HEK293 (cell line): ENCODE measurements around the gene GNA12.

Experiments used
- CTCF ChIA-PET: fragments of 350-600 bp; formaldehyde crosslinking; extraction: SDS; loops from one replicate; lab custom pipeline; 2021; ENCODE audit warnings: antibody characterized with exemption; lab: Yijun Ruan, JAX
- POLR2A ChIA-PET: fragments of 300-600 bp; formaldehyde crosslinking; extraction: SDS; loops from one replicate; lab custom pipeline; 2020; ENCODE audit warnings: antibody characterized with exemption, inconsistent platforms; lab: Yijun Ruan, JAX
- H3K27ac ChIP-seq: fragments of 200-500 bp; sonication (Bioruptor generic); 2 replicates; pipeline ENCODE4 v1.5.1; 2014; ENCODE audit warnings: low read depth, low read length, control low read depth, inconsistent platforms; ENCODE audit errors: extremely low read depth
- H3K36me3 ChIP-seq, 2 experiments: fragments of 200-500 bp in 1 of 2; sonication (Bioruptor generic) in 1 of 2; 1 replicate in 1 of 2; 2 replicates in 1 of 2; pipeline ENCODE4 v1.5.1; 2014 to 2017; ENCODE audit warnings: inconsistent platforms in 2 of 2, low read length in 2 of 2; ENCODE audit not compliant: control insufficient read depth in 2 of 2, insufficient read depth in 1 of 2
- H3K4me1 ChIP-seq: fragments of 200-500 bp; sonication (Bioruptor generic); 2 replicates; pipeline ENCODE4 v1.5.1; 2014; ENCODE audit warnings: mild to moderate bottlenecking, low read length, inconsistent platforms; ENCODE audit not compliant: control insufficient read depth, insufficient read depth
- H3K4me3 ChIP-seq: 2 replicates; pipeline ENCODE4 v1.5.1; 2011; ENCODE audit warnings: low read depth, mild to moderate bottlenecking, control low read depth, low read length, moderate library complexity
- H3K9me3 ChIP-seq: fragments of 200-500 bp; sonication (Bioruptor generic); 2 replicates; pipeline ENCODE4 v1.5.1; 2014; ENCODE audit warnings: low read depth, low read length, inconsistent platforms; ENCODE audit not compliant: control insufficient read depth, insufficient read depth
- KLF7 ChIP-seq: fragments of 450-650 bp; formaldehyde crosslinking; IDR thresholded peaks from 2 replicates; pipeline ENCODE4 v1.5.1; 2016; ENCODE audit warnings: missing biosample characterization, missing genetic modification characterization, borderline replicate concordance
- KLF8 ChIP-seq: fragments of 450-650 bp; formaldehyde crosslinking; IDR thresholded peaks from 2 replicates; pipeline ENCODE4 v1.5.1; 2016; ENCODE audit warnings: missing biosample characterization, missing genetic modification characterization
- MYNN ChIP-seq: fragments of 450-650 bp; formaldehyde crosslinking; IDR thresholded peaks from 2 replicates; pipeline ENCODE4 v1.5.1; 2016; ENCODE audit warnings: missing biosample characterization, missing genetic modification characterization, borderline replicate concordance
- PRDM1 ChIP-seq: fragments of 450-650 bp; formaldehyde crosslinking; IDR thresholded peaks from 2 replicates; pipeline ENCODE4; 2016; ENCODE audit warnings: missing biosample characterization, missing genetic modification characterization
- RBAK ChIP-seq: fragments of 450-650 bp; formaldehyde crosslinking; IDR thresholded peaks from 2 replicates; pipeline ENCODE4 v1.5.1; 2016; ENCODE audit warnings: missing biosample characterization, missing genetic modification characterization
- TCF7L2 ChIP-seq: IDR thresholded peaks from 2 replicates; pipeline ENCODE4 v1.6.1; 2011; ENCODE audit warnings: low read depth, mild to moderate bottlenecking, inconsistent platforms, low read length, moderate library complexity, borderline replicate concordance
- YY1 ChIP-seq: fragments of 450-650 bp; formaldehyde crosslinking; IDR thresholded peaks from 2 replicates; pipeline ENCODE4 v1.5.1; 2018; ENCODE audit warnings: missing biosample characterization, missing genetic modification characterization
- ZBTB1 ChIP-seq: fragments of 450-650 bp; formaldehyde crosslinking; IDR thresholded peaks from 2 replicates; pipeline ENCODE4 v1.5.1; 2016; ENCODE audit warnings: missing biosample characterization, missing genetic modification characterization
- ZFP37 ChIP-seq: fragments of 450-650 bp; formaldehyde crosslinking; IDR thresholded peaks from 2 replicates; pipeline ENCODE4 v1.5.1; 2016; ENCODE audit warnings: missing biosample characterization, missing genetic modification characterization
- ZFP69B ChIP-seq: fragments of 450-650 bp; formaldehyde crosslinking; IDR thresholded peaks from 2 replicates; pipeline ENCODE4 v1.5.1; 2016; ENCODE audit warnings: missing biosample characterization, missing genetic modification characterization
- ZNF138 ChIP-seq: fragments of 450-650 bp; formaldehyde crosslinking; IDR thresholded peaks from 2 replicates; pipeline ENCODE4 v1.5.1; 2016; ENCODE audit warnings: missing biosample characterization, missing genetic modification characterization, borderline replicate concordance
- ZNF169 ChIP-seq: fragments of 450-650 bp; formaldehyde crosslinking; IDR thresholded peaks from 2 replicates; pipeline ENCODE4 v1.5.1; 2016; ENCODE audit warnings: missing biosample characterization, missing genetic modification characterization
- ZNF23 ChIP-seq: fragments of 450-650 bp; formaldehyde crosslinking; IDR thresholded peaks from 2 replicates; pipeline ENCODE4 v1.5.1; 2016; ENCODE audit warnings: missing biosample characterization, missing genetic modification characterization, borderline replicate concordance
- ZNF274 ChIP-seq, 2 experiments: fragments of 200-500 bp in 1 of 2; fragments of 450-650 bp in 1 of 2; sonication (Bioruptor generic) in 1 of 2; formaldehyde crosslinking in 1 of 2; IDR thresholded peaks; 2 replicates each; pipeline versions ENCODE4 v1.5.1 to v1.6.1; 2014 to 2016; ENCODE audit warnings: borderline replicate concordance in 1 of 2, inconsistent platforms in 1 of 2, low read length in 1 of 2, missing biosample characterization in 1 of 2, missing genetic modification characterization in 1 of 2
- ZNF341 ChIP-seq: fragments of 450-650 bp; formaldehyde crosslinking; IDR thresholded peaks from 2 replicates; pipeline ENCODE4; 2016; ENCODE audit warnings: low read depth, missing biosample characterization, missing genetic modification characterization
- ZNF48 ChIP-seq: fragments of 450-650 bp; formaldehyde crosslinking; IDR thresholded peaks from 2 replicates; pipeline ENCODE4 v1.5.1; 2016; ENCODE audit warnings: missing biosample characterization, missing genetic modification characterization
- ZNF530 ChIP-seq: fragments of 450-650 bp; formaldehyde crosslinking; IDR thresholded peaks from 2 replicates; pipeline ENCODE4 v1.5.1; 2016; ENCODE audit warnings: low read depth, missing biosample characterization, missing genetic modification characterization
- ZNF561 ChIP-seq: fragments of 450-650 bp; IDR thresholded peaks from 2 replicates; pipeline ENCODE4 v1.5.1; 2018; ENCODE audit warnings: missing biosample characterization, missing genetic modification characterization, borderline replicate concordance
- ZNF621 ChIP-seq: fragments of 450-650 bp; formaldehyde crosslinking; IDR thresholded peaks from 2 replicates; pipeline ENCODE4 v1.5.1; 2017; ENCODE audit warnings: missing biosample characterization, missing genetic modification characterization
- ZNF701 ChIP-seq: fragments of 450-650 bp; formaldehyde crosslinking; IDR thresholded peaks from 2 replicates; pipeline ENCODE4 v1.5.1; 2016; ENCODE audit warnings: missing biosample characterization, missing genetic modification characterization
- ZNF707 ChIP-seq: fragments of 450-650 bp; formaldehyde crosslinking; IDR thresholded peaks from 2 replicates; pipeline ENCODE4 v1.5.1; 2016; ENCODE audit warnings: missing biosample characterization, missing genetic modification characterization
- ZNF776 ChIP-seq: fragments of 450-650 bp; formaldehyde crosslinking; IDR thresholded peaks from 2 replicates; pipeline ENCODE4 v1.5.0; 2017; ENCODE audit warnings: missing biosample characterization, missing genetic modification characterization, borderline replicate concordance
- ZNF830 ChIP-seq: fragments of 450-650 bp; IDR thresholded peaks from 2 replicates; pipeline ENCODE4 v1.5.0; 2018; ENCODE audit warnings: missing biosample characterization, missing genetic modification characterization, low read depth, mild to moderate bottlenecking, moderate library complexity
- TF ChIP-seq, protein P1 (sequence below): fragments of 450-650 bp; formaldehyde crosslinking; IDR thresholded peaks from 2 replicates; pipeline ENCODE4; 2016; ENCODE audit warnings: missing biosample characterization, missing genetic modification characterization
- TF ChIP-seq, protein P2 (sequence below): fragments of 450-650 bp; formaldehyde crosslinking; IDR thresholded peaks from 2 replicates; pipeline ENCODE4 v1.5.1; 2016; ENCODE audit warnings: missing biosample characterization, missing genetic modification characterization
- TF ChIP-seq, protein P3 (sequence below): fragments of 450-650 bp; IDR thresholded peaks from 2 replicates; pipeline ENCODE4 v1.5.1; 2018; ENCODE audit warnings: missing biosample characterization, mild to moderate bottlenecking, missing genetic modification characterization
- TF ChIP-seq, protein P4 (sequence below): fragments of 450-650 bp; formaldehyde crosslinking; IDR thresholded peaks from 2 replicates; pipeline ENCODE4 v1.5.1; 2017; ENCODE audit warnings: missing biosample characterization, missing genetic modification characterization
- TF ChIP-seq, protein P5 (sequence below): fragments of 450-650 bp; formaldehyde crosslinking; IDR thresholded peaks from 2 replicates; pipeline ENCODE4 v1.5.1; 2016; ENCODE audit warnings: missing biosample characterization, missing genetic modification characterization

Gene GNA12

DNA sequence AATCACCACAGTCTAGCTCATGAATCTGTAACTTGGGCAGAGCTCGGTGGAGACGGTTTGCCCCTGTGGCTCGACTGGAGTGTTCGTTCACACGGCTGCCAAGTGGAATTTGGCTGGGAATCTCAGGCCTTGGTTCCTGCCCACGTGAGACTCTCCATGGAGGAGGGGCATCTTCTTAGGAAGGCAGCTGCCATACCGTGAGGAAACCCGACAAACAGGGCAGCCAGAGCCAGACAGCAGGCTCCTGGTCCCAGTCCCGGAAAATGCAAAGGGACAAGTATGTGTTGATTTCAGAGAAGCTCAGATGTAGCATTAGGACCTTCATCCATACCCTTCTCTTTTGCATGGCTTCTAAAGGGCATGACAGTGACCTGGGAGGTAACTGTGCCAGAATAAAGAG is 129.5 kb downstream of the GNA12 start:
- CTCF ChIA-PET, result interaction anchor here (0.6 to 0.9 kb wide), 2 partner anchors 18 to 44 kb away, joined by 3 to 5 read pairs; no protein-coding TSS in a partner anchor
- POLR2A ChIA-PET, result no interaction called here
- H3K4me3 ChIP-seq, result no peak overlapping the region
- TF ChIP-seq ZFP69B (tag by site-specific recombination) (no peak), ZBTB1 (tag by site-specific recombination) (no peak), ZNF776 (no peak), ZNF530 (tag by site-specific recombination) (no peak), ZNF138 (no peak), PRDM1 (tag by site-specific recombination) (no peak), ZFP37 (tag by site-specific recombination) (no peak), MYNN (no peak), ZNF341 (no peak), ZNF830 (no peak), ZNF169 (tag by site-specific recombination) (no peak), ZNF707 (tag by site-specific recombination) (no peak), YY1 (tag by site-specific recombination) (no peak)
- TF ChIP-seq, protein P1, sequence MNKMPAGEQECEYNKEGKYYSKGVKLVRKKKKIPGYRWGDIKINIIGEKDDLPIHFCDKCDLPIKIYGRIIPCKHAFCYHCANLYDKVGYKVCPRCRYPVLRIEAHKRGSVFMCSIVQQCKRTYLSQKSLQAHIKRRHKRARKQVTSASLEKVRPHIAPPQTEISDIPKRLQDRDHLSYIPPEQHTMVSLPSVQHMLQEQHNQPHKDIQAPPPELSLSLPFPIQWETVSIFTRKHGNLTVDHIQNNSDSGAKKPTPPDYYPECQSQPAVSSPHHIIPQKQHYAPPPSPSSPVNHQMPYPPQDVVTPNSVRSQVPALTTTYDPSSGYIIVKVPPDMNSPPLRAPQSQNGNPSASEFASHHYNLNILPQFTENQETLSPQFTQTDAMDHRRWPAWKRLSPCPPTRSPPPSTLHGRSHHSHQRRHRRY (tag by site-specific recombination), result no peak
- TF ChIP-seq, protein P2, sequence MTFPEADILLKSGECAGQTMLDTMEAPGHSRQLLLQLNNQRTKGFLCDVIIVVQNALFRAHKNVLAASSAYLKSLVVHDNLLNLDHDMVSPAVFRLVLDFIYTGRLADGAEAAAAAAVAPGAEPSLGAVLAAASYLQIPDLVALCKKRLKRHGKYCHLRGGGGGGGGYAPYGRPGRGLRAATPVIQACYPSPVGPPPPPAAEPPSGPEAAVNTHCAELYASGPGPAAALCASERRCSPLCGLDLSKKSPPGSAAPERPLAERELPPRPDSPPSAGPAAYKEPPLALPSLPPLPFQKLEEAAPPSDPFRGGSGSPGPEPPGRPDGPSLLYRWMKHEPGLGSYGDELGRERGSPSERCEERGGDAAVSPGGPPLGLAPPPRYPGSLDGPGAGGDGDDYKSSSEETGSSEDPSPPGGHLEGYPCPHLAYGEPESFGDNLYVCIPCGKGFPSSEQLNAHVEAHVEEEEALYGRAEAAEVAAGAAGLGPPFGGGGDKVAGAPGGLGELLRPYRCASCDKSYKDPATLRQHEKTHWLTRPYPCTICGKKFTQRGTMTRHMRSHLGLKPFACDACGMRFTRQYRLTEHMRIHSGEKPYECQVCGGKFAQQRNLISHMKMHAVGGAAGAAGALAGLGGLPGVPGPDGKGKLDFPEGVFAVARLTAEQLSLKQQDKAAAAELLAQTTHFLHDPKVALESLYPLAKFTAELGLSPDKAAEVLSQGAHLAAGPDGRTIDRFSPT (tag by site-specific recombination), result no peak
- TF ChIP-seq, protein P3, sequence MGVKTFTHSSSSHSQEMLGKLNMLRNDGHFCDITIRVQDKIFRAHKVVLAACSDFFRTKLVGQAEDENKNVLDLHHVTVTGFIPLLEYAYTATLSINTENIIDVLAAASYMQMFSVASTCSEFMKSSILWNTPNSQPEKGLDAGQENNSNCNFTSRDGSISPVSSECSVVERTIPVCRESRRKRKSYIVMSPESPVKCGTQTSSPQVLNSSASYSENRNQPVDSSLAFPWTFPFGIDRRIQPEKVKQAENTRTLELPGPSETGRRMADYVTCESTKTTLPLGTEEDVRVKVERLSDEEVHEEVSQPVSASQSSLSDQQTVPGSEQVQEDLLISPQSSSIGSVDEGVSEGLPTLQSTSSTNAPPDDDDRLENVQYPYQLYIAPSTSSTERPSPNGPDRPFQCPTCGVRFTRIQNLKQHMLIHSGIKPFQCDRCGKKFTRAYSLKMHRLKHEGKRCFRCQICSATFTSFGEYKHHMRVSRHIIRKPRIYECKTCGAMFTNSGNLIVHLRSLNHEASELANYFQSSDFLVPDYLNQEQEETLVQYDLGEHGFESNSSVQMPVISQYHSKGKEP, result no peak
- TF ChIP-seq, all 188 proteins: peak for 0
- no peak overlapping the region for H3K27ac ChIP-seq
- H3K36me3 ChIP-seq, result no peaks in the 10 kb centered on the region
- peaks cover 3% of the 10 kb centered on the region; the same call in 1 of the 2 replicates for H3K4me1 ChIP-seq
- no peaks in the 10 kb centered on the region for H3K9me3 ChIP-seq

DNA sequence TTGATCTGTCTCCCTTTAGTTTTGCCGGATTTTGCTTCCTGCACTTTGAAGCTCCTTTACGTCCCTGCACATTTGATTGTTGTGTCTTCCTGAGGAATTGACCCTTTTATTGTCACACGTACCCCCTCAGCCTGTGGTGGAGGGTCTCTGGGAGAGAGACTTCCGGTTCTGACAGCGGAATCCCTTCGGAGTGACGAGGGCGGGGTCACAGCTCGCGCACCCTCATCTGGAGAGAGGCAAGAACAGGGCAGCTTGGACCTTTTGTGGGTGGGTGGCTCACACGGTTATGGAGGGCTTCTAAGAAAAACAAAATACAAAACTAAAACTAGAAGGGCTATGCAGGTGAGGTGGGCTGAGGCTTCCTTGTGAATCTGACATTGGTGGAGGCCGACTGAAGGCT is 130.1 kb downstream of the GNA12 start:
- H3K36me3 ChIP-seq, result no peaks in the 10 kb centered on the region
- POLR2A ChIA-PET, result no interaction called here
- no peak overlapping the region for H3K4me3 ChIP-seq
- H3K9me3 ChIP-seq, result no peaks in the 10 kb centered on the region
- CTCF ChIA-PET, result interaction anchor here (0.6 to 1.9 kb wide), 5 partner anchors 18 to 260 kb away, joined by 4 to 10 read pairs (median 5); no protein-coding TSS in a partner anchor
- no peak overlapping the region for H3K27ac ChIP-seq
- peaks cover 3% of the 10 kb centered on the region; the same call in 1 of the 2 replicates for H3K4me1 ChIP-seq
- TF ChIP-seq ZBTB1 (tag by site-specific recombination) (no peak), RBAK (tag by site-specific recombination) (no peak), KLF7 (tag by site-specific recombination) (no peak), ZNF48 (no peak), ZNF701 (no peak), ZNF23 (tag by site-specific recombination) (no peak), MYNN (no peak), KLF8 (tag by site-specific recombination) (no peak), ZNF561 (tag by site-specific recombination) (no peak), TCF7L2 (no peak), ZNF274 (IDR thresholded peaks at IDR 0.05; ENCODE audit: low read length) (no peak), ZNF274 (tag by site-specific recombination; IDR thresholded peaks at IDR 0.05; ENCODE audit: borderline replicate concordance) (no peak), ZNF621 (tag by site-specific recombination) (no peak)
- TF ChIP-seq, protein P4, sequence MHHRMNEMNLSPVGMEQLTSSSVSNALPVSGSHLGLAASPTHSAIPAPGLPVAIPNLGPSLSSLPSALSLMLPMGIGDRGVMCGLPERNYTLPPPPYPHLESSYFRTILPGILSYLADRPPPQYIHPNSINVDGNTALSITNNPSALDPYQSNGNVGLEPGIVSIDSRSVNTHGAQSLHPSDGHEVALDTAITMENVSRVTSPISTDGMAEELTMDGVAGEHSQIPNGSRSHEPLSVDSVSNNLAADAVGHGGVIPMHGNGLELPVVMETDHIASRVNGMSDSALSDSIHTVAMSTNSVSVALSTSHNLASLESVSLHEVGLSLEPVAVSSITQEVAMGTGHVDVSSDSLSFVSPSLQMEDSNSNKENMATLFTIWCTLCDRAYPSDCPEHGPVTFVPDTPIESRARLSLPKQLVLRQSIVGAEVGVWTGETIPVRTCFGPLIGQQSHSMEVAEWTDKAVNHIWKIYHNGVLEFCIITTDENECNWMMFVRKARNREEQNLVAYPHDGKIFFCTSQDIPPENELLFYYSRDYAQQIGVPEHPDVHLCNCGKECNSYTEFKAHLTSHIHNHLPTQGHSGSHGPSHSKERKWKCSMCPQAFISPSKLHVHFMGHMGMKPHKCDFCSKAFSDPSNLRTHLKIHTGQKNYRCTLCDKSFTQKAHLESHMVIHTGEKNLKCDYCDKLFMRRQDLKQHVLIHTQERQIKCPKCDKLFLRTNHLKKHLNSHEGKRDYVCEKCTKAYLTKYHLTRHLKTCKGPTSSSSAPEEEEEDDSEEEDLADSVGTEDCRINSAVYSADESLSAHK (tag by site-specific recombination), result no peak
- TF ChIP-seq, protein P5, sequence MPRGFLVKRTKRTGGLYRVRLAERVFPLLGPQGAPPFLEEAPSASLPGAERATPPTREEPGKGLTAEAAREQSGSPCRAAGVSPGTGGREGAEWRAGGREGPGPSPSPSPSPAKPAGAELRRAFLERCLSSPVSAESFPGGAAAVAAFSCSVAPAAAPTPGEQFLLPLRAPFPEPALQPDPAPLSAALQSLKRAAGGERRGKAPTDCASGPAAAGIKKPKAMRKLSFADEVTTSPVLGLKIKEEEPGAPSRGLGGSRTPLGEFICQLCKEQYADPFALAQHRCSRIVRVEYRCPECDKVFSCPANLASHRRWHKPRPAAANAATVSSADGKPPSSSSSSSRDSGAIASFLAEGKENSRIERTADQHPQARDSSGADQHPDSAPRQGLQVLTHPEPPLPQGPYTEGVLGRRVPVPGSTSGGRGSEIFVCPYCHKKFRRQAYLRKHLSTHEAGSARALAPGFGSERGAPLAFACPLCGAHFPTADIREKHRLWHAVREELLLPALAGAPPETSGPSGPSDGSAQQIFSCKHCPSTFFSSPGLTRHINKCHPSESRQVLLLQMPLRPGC (tag by site-specific recombination), result no peak
